Activated B cell treated with CpG ODN at 0.5 μM for 24 hours (primary cell): ENCODE data around the gene ADCY2. TPM values are rescaled to one million over a fixed set of nuclear protein-coding genes. Genes with fewer than 3 reads are reported as not detected.

Source experiments
- ATAC-seq: fragments of 200-7000 bp; cut with Tn5 transposase; one replicate; pipeline ENCODE4 v1.10.0; 2021; ENCODE audit warnings: low read depth, mild to moderate bottlenecking, moderate library complexity
- CTCF ChIA-PET: fragments of 350-600 bp; sonication (Branson Sonifier 250); formaldehyde crosslinking; loops from one replicate; lab custom pipeline; 2021; ENCODE audit warnings: antibody characterized with exemption; lab: Charles Lee
- POLR2A ChIA-PET: fragments of 350-600 bp; sonication (Branson Sonifier 250); formaldehyde crosslinking; loops from one replicate; lab custom pipeline; 2021; ENCODE audit warnings: antibody characterized with exemption; lab: Charles Lee
- DNase-seq: peaks from one replicate; pipeline ENCODE4 v3.0.0; 2022
- H3K27ac Mint-ChIP-seq: one replicate; pipeline ENCODE4 v1.8.0; 2020; ENCODE audit warnings: mixed read lengths
- H3K27me3 Mint-ChIP-seq: one replicate; pipeline ENCODE4 v1.8.0; 2021; ENCODE audit warnings: mixed read lengths
- H3K36me3 Mint-ChIP-seq: one replicate; pipeline ENCODE4 v1.8.0; 2021; ENCODE audit warnings: low read depth, mixed read lengths
- H3K4me1 Mint-ChIP-seq: one replicate; pipeline ENCODE4 v1.8.0; 2021; ENCODE audit warnings: mixed read lengths
- H3K4me3 Mint-ChIP-seq: one replicate; pipeline ENCODE4 v1.8.0; 2020; ENCODE audit warnings: mild to moderate bottlenecking, mixed read lengths
- H3K9me3 Mint-ChIP-seq: one replicate; pipeline ENCODE4 v1.8.0; 2020; ENCODE audit warnings: mixed read lengths
- intact Hi-C: fragments of 100-400 bp; cut with micrococcal nuclease; formaldehyde crosslinking; loops from one replicate; pipeline ENCODE4 v1.15.1; 2024
- total RNA-seq: library from RNA; stranded (reverse); gene quantifications from 2 replicates; pipeline ENCODE4 v1.2.3, GENCODE V29; 2022
- TF ChIP-seq, protein P1 (sequence below): fragments of 200-600 bp; IDR thresholded peaks from one replicate; pipeline ENCODE4 v1.8.0; 2022; ENCODE audit warnings: antibody characterized with exemption, mild to moderate bottlenecking

ADCY2 gene
- total RNA-seq, 1 donor from 2014 or later: not detected

DNA sequence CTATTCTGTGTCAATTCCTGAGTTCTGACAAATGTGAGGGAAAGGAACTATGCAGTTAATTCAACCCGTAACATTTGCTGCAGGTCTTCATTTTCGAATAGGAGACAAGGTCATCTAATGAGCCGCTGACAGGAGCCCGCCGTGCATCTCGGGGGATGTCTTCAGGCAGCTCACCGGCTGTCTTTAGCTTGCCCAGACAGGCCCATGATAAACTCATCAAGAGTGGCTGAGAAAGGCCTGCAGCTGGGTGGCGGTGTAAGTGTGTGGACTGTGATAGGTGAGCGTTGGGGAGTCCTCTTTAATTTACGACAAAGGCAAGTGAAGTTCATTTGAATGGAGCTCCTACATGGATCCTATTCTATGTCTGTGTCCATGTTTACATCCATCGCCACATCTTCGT is 190.5 kb downstream of the ADCY2 start:
- Mint-ChIP-seq H3K9me3 (no peaks in the 10 kb centered on the region), H3K27ac (no peak overlapping the region), H3K4me3 (no peak overlapping the region), H3K36me3 (no peaks in the 10 kb centered on the region), H3K27me3 (no peaks in the 10 kb centered on the region), H3K4me1 (no peaks in the 10 kb centered on the region)
- POLR2A ChIA-PET: no interaction called here
- DNase-seq (no peak), ATAC-seq (no peak)
- intact Hi-C loops: no loop called here
- TF ChIP-seq, protein P1, sequence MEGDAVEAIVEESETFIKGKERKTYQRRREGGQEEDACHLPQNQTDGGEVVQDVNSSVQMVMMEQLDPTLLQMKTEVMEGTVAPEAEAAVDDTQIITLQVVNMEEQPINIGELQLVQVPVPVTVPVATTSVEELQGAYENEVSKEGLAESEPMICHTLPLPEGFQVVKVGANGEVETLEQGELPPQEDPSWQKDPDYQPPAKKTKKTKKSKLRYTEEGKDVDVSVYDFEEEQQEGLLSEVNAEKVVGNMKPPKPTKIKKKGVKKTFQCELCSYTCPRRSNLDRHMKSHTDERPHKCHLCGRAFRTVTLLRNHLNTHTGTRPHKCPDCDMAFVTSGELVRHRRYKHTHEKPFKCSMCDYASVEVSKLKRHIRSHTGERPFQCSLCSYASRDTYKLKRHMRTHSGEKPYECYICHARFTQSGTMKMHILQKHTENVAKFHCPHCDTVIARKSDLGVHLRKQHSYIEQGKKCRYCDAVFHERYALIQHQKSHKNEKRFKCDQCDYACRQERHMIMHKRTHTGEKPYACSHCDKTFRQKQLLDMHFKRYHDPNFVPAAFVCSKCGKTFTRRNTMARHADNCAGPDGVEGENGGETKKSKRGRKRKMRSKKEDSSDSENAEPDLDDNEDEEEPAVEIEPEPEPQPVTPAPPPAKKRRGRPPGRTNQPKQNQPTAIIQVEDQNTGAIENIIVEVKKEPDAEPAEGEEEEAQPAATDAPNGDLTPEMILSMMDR: no peak
- CTCF ChIA-PET: no interaction called here

DNA sequence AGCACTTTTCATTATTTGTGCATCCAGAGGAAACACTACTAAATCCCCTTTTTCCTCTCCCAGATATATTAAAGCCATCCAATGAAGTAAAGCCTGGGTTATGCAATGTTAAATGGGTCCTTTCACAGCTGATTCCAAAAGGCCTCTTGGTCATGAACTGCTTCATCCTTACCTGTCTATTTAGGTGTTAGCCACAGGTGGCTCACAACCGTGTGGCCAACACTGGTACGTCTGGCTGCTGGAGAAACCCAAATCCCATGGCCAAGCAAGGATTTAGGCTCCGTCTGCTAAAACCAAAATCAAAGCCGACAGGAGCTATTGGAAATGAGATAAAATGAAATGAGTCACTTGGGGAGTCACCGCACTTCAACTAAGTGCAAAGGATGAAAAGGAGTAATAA is 193.9 kb downstream of the ADCY2 start:
- no peaks in the 10 kb centered on the region for H3K9me3 Mint-ChIP-seq
- H3K36me3 Mint-ChIP-seq: no peaks in the 10 kb centered on the region
- DNase-seq: no peak
- no peaks in the 10 kb centered on the region for H3K27me3 Mint-ChIP-seq
- H3K4me1 Mint-ChIP-seq: no peaks in the 10 kb centered on the region
- no peak overlapping the region for H3K27ac Mint-ChIP-seq
- intact Hi-C loops: no loop called here
- no peak overlapping the region for H3K4me3 Mint-ChIP-seq
- ChIA-PET POLR2A (no interaction called here), CTCF (no interaction called here)
- ATAC-seq: no peak
- TF ChIP-seq, protein P1: no peak

- Mint-ChIP-seq H3K36me3 (no peaks in the 10 kb centered on the region), H3K27ac (no peak overlapping the region), H3K9me3 (no peaks in the 10 kb centered on the region), H3K27me3 (no peaks in the 10 kb centered on the region), H3K4me3 (no peak overlapping the region), H3K4me1 (no peaks in the 10 kb centered on the region)
- intact Hi-C loops: no loop called here
- POLR2A ChIA-PET: no interaction called here
- no peak for ATAC-seq
- no peak for DNase-seq
- CTCF ChIA-PET: no interaction called here
- TF ChIP-seq, protein P1: no peak
Measured at GRCh38 chr5:7592910-7593309, 197.0 kb downstream of the ADCY2 start.

DNA sequence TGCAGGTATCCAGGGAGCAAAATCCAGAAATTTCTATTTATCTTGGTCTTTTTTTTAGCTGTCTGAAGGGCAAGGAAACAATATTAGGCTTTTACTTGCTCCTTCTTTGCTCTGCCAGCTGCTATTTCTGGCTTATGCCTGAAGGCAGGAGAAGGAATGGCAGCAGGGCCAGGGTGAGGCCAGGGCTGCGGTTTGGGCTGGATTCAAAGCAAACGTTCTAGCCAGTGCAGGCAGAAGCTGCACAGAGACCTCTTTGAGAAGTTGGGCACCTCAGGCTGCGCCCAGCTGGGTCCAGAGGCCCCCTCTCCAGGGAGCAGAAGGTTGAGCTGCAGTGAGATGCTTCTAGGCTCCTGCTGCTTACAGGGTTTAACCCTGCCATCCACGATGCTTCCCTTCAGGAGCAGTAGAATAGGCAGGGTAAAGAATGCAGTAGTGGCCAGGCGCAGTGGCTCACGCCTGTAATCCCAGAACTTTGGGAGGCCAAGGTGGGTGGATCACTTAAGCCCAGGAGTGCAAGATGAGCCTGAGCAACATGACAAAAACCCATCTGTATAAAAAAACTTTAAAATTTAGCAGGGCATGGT is 201.2 kb downstream of the ADCY2 start:
- POLR2A ChIA-PET: interaction anchor here (0.6 kb wide), 1 partner anchor 16 kb away, joined by 3 read pairs; no protein-coding TSS in a partner anchor
- CTCF ChIA-PET: no interaction called here
- Mint-ChIP-seq H3K4me3 (no peak overlapping the region), H3K36me3 (no peaks in the 10 kb centered on the region), H3K27me3 (no peaks in the 10 kb centered on the region), H3K27ac (no peak overlapping the region), H3K9me3 (no peaks in the 10 kb centered on the region), H3K4me1 (no peaks in the 10 kb centered on the region)
- ATAC-seq (no peak), DNase-seq (no peak)
- TF ChIP-seq, protein P1: no peak
- intact Hi-C loops: no loop called here

- no peak for ATAC-seq
- no peak for DNase-seq
- ChIA-PET CTCF (no interaction called here), POLR2A (no interaction called here)
- Mint-ChIP-seq H3K4me1 (no peaks in the 10 kb centered on the region), H3K4me3 (no peak overlapping the region), H3K9me3 (peaks cover 2% of the 10 kb centered on the region), H3K27ac (no peak overlapping the region), H3K36me3 (no peaks in the 10 kb centered on the region), H3K27me3 (no peaks in the 10 kb centered on the region)
- TF ChIP-seq, protein P1: no peak
- intact Hi-C loops: no loop called here
Measured at GRCh38 chr5:7606840-7607465, 211.0 kb downstream of the ADCY2 start.
